WTC11 (cell line): ENCODE data around the gene CD4.

Experiments used
- FOXJ3 ChIP-seq: sonication (generic); formaldehyde crosslinking; IDR thresholded peaks from 2 replicates; pipeline ENCODE4 v1.9.0; 2021; ENCODE audit warnings: missing genetic modification reagents, mild to moderate bottlenecking, borderline replicate concordance
- KAT7 ChIP-seq: sonication (generic); formaldehyde crosslinking; IDR thresholded peaks from 2 replicates; pipeline ENCODE4 v1.8.1; 2023; ENCODE audit warnings: missing genetic modification reagents, mild to moderate bottlenecking, borderline replicate concordance
- NFATC4 ChIP-seq: fragments of 250-450 bp; sonication (Bioruptor Pico); IDR thresholded peaks from 2 replicates; pipeline ENCODE4 v1.9.0; 2021; ENCODE audit warnings: mild to moderate bottlenecking
- SP1 ChIP-seq: sonication (generic); formaldehyde crosslinking; conservative IDR thresholded peaks from 2 replicates; pipeline ENCODE4 v1.8.1; 2022; ENCODE audit warnings: missing genetic modification reagents
- TP53 ChIP-seq: sonication (generic); formaldehyde crosslinking; IDR thresholded peaks from 2 replicates; pipeline ENCODE4 v1.8.1; 2023; ENCODE audit warnings: mild to moderate bottlenecking, missing genetic modification reagents
- ZNF121 ChIP-seq: sonication (generic); formaldehyde crosslinking; IDR thresholded peaks from 2 replicates; pipeline ENCODE4 v1.8.0; 2023; ENCODE audit warnings: missing genetic modification reagents
- ZNF396 ChIP-seq: fragments of 250-450 bp; sonication (Bioruptor Pico); IDR thresholded peaks from 2 replicates; pipeline ENCODE4 v1.8.0; 2021; ENCODE audit warnings: mild to moderate bottlenecking, moderate library complexity, borderline replicate concordance

DNA sequence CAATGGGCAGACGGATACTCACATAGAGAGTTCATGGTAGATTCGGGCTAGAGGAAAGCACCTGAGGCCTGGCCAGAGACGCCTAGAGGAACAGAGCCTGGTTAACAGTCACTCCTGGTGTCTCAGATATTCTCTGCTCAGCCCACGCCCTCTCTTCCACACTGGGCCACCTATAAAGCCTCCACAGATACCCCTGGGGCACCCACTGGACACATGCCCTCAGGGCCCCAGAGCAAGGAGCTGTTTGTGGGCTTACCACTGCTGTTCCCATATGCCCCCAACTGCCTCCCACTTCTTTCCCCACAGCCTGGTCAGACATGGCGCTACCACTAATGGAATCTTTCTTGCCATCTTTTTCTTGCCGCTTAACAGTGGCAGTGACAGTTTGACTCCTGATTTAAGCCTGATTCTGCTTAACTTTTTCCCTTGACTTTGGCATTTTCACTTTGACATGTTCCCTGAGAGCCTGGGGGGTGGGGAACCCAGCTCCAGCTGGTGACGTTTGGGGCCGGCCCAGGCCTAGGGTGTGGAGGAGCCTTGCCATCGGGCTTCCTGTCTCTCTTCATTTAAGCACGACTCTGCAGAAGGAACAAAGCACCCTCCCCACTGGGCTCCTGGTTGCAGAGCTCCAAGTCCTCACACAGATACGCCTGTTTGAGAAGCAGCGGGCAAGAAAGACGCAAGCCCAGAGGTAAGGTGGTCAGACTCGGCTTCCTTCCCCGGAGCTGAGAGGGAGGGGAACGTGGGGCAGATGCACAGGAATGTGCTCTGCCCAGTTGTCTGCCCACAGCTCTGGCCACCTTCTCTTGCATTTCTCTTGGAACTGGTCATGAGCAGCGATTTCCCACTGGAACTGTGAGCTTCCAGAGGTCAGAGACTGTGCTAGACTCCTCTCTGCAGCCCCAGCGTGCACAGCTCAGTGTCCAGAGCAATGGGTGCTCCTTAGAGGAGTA is at the start of gene CD4:
- TF ChIP-seq ZNF396 (CRISPR knock-in tag) (no peak), SP1 (CRISPR knock-in tag) (no peak), KAT7 (CRISPR knock-in tag) (no peak), ZNF121 (CRISPR knock-in tag) (no peak), NFATC4 (CRISPR knock-in tag) (no peak), TP53 (CRISPR knock-in tag) (no peak), FOXJ3 (CRISPR knock-in tag) (no peak)
